Right lung (tissue), 5 donors: Measurements from ENCODE around the gene F10. TPM values are rescaled to one million over a fixed set of nuclear protein-coding genes. Genes with fewer than 3 reads are reported as not detected.

Experiments
- DNase-seq, 2 donors: peaks; one replicate each; pipeline ENCODE4 v3.0.0-alpha.2; 2013
- polyA plus RNA-seq, 5 donors: library from polyadenylated mRNA; unstranded; fragments of 120-200 nt; gene quantifications; one replicate each; pipeline versions ENCODE4 v1.2.1 to v1.2.3, GENCODE V29; 2013; ENCODE audit warnings: inconsistent platforms in 1 of 5, low replicate concordance in 1 of 5; ENCODE audit not compliant: insufficient read length in 5 of 5, insufficient read depth in 1 of 5

Gene F10
- polyA plus RNA-seq, 5 donors, result 13.9 to 20.4 (median 14.5) TPM

DNA sequence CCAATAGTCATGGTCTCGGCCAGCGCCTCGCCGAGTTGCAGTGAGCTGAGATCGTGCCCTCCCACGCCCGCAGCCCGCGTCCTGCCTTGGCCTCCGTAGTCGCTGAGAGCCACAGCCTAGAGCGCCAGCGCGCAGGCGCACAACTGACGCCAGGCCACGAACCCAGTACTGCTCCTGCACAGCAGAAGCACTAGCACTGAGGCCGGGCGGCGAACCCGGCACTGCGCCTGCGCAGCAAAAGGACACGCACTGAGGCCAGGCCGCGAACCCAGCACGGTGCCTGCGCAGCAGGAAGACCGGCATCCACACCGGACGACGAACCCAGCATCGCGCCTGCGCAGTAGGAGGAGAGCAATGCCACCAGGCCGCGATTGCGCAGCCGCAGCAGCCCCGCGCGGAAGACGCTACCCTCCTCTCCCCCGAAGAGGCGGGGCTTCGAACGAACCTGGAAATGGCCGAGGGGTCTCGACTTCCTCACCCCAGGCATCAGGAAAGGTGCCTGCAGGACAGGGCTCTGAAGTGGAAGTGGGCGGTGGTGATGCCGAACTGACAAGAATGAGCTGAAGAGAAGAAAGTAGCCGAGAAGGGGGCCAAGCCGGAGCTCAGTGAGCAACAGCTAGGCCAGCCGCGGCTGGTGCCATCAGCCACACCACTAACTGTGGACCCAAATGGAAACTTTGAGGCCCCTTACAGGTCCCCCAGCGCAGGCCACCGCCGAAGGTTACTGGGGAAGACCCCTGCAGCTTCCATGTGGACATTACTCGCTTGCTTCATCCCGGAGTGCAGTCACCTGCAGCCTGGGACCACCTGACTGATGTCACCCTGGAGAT, 7.5 kb downstream of the F10 start:
- no peak for DNase-seq

DNA sequence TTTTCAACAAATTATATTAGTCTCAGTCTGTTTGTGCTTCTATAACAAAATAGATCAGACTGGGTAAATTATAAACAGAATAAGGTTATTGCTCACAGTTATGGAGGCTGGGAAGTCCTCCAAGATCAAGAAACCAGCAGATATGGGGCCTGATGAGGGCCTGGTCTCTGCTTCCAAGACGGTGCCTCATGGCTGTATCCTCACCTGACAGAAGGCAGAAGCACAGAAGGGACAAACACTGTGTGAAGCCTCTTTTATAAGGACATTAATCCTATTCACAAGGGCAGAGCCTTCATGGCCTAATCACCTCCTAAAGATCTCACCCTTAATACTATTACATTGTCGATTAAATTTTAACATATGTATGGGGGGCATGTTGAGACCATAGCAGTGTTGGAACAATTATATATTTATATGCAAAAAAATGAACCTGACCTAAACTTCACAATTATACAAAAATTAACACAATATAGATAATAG, 12.7 kb downstream of the F10 start:
- DNase-seq, result no peak

DNA sequence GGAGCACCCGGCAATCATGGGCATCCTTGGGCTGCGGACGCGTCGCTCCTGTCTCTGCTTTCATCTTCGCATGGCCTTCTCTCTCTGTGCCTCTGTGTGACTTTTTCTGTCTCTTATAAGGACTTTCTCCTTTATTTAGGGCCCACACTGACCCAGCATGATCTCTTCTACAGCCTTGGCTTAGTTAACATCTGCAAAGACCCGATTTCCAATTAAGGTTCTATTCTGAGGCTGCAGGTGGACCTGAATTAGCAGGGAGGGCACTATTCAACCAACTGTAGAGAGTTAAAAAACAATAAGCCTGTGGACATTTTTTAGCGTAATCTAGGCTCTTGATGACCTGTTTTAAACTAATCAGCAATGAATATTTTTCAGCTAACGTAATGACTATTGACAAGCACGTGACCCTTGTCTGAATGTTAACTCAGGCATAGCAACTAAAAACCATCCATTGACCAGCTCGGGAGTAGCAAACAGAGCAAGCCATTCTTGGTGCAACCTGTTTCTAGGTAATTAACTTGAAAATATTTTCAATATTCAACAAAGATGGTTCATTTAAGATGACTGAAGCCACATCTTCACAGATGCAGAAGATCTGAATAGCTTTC, 15.2 kb downstream of the F10 start:
- no peak for DNase-seq

DNA sequence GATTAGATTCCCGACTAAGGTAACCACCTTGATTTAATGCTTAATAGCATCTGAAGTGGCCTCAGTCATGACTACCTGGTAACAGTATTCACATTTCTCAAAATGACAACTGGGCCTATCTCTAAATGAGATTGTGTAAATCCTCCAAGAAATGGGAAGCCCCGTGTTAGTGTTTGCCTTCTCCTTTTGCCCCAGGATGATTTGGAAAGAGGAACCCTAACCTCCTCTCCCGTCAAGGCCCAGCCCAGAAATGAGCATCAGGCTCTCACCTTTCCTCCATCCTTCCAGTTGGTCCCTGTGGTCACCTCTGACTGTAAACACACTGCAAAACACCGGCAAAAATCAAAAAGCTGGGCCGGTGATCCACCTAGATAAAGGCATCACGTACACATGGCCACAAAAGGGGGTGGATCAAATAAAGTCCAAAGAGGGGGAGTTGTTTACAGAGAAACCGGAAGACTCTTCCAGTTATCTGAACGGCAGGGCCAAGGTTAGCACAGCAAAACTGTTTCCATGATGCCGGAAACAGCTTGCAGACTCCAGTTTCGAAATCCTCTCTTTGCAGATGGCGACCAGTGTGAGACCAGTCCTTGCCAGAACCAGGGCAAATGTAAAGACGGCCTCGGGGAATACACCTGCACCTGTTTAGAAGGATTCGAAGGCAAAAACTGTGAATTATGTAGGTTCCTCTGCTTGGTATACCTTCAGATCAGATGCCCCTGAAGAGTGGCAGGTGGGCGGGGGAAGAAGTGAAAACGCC, 16.4 kb downstream of the F10 start:
- no peak for DNase-seq

DNA sequence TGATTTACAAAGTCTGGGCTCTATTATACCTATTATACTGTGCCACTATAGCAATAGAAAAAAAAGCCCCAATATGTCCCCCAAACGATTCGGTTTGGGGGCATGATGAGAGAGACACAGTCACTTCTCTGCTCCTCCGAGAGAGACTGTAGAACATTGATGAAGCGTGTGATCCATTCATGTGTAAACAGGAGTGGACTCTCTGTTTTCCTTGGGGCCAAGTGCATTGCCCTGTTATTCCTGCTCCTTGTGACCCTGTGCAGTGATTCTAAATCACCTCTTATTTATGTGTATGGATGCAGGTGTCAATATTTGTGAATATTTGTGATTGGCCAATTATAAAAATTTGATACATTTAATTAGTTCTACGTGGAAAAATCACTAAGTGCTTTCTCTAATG, 17.0 kb downstream of the F10 start:
- no peak for DNase-seq

DNA sequence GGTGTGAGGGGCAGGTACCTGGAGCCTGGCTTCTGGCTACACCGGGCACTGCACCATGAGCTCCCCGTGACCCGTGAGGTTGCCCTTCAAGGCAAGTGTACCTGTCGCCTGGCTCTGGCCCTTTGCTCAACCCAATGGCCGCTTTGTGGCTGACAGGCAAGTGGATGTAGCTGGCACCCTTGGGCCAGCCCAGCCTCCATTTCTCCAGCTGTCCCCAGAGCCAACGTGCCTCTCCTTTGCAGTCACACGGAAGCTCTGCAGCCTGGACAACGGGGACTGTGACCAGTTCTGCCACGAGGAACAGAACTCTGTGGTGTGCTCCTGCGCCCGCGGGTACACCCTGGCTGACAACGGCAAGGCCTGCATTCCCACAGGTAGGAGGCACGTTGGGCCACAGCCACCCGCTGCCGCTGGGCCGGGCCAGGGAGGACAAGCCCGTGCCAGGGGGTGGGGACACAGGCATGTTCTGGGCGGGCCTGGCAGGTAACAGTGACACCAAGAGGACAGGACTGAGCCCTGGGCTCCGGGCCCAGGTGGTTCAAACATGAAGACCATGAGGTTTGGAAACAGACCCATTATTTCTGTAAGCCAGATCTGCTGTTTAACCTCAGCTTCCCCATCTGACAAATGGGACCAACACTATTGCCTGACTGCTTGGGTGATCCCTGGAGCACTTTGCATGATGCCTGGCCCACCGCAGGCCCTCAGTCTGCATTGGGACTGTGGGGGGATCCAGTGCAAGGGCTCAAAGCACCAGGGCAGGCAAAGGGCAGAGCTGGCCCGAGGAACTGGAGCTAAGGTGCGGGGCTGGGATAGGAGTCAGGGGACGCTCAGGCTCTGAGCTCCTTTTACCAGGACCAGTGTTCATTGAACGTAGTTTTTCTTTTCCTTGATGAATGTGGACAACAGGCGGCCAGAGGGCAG, 18.3 kb downstream of the F10 start:
- no peak for DNase-seq

DNA sequence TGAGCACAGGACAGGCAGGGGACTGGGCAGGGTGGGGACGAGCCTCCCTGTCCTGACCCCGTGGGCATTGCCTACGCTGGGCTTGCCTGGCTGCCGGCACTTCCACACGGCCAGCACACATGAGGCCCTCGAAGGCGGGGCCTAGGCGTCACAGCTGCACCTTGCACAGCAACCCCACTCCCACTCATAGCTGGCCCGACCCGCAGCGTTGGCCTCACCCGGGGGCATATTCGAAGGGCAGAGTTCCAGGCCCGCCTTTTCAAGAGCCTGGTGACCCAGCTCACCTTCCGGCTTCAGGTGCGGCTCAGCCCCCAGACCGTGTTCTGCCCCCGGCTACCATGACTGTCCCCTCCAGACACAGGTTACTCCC, 19.0 kb downstream of the F10 start:
- DNase-seq, result no peak

DNA sequence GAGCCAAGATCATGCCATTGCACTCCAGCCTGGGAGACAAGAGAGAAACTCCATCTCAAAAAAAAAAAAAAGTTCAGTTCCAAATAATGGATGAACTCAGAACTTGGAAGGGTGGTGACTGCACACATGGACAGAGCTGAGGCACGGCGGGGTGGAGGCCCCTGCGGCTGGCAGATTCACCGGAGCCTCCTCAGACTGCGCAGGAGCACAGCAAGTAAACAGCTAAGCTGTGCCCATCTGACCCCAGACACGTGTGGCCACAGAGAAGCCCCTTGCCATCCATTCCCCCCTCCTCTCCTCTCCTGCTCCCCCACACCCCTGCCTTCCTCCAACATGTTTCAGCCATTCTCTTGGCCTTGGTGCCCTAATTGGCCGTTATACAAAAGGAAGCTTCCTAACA, 20.3 kb downstream of the F10 start:
- DNase-seq, result no peak

DNA sequence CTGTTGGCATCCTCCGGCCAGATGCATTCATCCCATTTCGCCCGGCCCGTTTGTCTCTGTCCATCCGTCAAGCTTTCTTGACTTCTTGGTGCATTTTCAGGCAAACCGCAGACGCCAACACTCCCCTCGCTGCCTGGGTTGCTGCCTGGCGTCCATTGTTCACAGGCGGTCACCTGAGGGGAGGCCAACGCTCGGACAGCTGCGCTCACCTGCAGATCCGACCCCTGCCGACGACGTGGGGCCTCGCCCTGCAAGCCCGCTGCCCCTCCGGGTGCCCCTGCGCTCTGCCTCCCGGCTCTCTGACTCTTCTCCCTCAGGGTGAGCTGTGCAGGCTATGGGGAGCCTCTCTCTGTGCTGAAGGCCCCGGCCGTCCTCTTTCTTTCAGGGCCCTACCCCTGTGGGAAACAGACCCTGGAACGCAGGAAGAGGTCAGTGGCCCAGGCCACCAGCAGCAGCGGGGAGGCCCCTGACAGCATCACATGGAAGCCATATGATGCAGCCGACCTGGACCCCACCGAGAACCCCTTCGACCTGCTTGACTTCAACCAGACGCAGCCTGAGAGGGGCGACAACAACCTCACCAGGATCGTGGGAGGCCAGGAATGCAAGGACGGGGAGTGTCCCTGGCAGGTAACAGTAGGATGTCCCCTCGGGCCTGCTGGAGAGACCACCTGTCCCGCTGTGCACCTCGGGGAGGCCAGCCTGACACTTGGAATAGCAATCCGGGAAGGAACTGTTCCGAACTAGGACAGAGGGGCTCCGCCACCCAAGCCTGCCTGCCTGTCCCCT, 21.1 kb downstream of the F10 start:
- DNase-seq, result no peak

DNA sequence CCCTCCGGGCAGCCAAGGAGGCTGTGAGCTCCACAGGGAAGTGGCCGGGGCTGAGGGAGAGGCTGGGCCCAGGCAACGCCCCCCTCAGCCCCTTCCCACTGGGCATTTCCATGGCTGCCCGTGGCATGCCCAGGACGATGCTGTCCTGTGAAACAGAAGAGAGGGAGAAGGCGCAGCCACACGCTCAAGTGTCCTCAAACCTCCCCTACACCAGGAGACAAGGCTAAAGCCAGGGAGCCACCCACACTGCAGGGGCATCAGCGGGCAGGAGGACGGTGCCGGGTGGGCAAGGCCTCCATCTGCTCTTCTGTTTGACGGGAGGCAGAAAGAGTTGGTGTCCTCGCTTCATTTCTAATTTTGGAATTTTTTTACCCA, 21.6 kb downstream of the F10 start:
- no peak for DNase-seq

DNA sequence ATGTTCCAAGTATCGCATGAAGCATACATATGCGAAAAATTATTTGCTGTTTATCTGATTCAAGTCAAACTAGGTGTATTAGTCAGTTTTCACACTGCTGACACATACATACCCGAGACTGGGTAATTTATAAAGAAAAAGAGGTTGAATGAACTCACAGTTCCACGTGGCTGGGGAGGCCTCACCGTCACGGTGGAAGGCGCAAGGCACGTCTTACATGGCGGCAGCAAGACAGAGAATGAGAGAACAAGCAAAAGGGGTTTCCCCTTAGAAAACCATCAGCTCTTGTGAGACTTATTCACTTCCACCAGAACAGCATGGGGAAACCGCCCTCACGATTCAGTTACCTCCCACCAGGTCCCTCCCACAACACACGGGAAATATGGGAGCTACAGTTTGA, 22.9 kb downstream of the F10 start:
- DNase-seq, result no peak

DNA sequence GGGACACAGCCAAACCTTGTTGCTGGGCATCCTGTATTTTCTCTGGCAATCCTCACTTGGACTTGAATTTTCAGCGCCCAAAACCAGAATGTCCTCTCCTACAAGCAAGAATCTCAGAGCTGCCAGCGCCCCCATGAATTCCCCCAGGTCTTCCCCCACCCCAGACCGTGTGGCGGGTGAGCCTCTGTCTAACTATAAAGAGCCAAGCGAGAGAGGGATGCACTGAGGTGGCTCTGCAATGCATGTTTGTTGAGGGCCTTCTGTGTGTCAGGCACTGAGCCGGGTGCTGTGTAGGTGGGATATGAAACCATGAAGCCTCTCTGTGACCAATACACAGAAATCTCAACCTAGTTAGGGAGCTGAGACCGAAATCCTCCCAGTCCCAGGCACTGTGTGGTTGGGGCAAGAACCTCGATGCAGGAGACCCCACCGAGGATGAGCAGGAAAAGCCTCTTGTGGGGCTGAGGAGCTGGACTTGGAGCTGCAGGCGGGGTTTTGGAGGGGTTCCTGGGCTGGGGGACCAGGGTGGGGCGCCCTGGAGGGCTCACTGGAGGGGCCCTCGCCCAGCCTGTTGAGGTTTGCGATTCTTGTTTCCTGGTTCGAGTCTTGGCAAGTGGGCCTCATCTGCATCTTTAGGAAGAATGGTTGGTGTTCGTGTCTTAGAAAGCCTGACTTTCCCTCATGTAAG, 23.5 kb downstream of the F10 start:
- no peak for DNase-seq

DNA sequence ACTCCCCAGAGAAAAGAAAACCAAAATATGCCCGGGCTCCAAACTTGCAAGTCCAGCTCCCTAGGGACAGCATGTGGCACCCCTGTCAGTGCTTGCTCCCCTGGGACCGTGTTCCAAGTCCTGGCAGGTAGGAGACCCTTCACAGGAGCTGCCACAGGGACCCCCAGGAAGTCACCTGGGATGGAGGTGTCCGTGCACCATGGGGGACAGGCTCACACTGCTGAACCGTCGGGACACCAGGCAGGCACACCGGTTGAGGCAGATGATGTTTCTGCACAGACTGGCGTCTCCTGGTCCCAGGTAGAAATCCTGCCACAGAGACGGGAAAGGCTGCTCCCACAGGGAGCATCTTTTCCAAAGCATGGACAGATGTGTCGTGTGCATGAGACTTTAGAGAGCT, 24.2 kb downstream of the F10 start:
- no peak for DNase-seq

DNA sequence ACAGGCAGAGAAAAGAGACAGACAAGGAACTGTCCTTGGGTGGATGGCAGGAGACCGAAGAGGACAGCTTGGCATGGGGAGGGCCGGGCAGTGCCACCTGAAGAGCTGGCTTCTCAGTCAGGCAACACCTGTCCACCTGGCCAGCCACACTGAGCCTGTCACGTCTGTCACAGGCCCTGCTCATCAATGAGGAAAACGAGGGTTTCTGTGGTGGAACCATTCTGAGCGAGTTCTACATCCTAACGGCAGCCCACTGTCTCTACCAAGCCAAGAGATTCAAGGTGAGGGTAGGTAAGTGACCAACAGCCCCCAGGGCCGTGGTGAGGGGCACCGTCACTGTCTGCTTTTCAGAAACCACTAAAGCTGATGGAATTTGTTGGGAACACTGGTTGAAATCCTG, 24.6 kb downstream of the F10 start:
- no peak for DNase-seq

DNA sequence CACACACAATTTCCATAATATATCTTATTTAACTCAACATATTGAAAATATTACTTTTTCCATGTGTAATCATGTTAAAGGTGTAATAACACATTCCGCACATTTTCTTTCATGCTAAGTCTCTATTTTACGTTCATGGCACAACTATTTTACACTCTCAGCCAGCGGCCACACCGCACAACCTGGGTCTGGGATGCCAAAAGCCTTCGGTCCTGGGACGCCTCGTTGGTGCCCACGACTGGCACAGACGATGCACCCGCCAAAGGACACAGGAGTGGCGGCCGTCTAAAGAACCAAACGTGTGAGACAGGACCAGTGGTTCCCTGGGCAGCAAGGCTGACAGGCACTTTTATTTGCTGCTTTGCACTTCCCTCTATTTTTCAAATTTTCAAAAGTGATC, 25.8 kb downstream of the F10 start:
- DNase-seq, result no peak

DNA sequence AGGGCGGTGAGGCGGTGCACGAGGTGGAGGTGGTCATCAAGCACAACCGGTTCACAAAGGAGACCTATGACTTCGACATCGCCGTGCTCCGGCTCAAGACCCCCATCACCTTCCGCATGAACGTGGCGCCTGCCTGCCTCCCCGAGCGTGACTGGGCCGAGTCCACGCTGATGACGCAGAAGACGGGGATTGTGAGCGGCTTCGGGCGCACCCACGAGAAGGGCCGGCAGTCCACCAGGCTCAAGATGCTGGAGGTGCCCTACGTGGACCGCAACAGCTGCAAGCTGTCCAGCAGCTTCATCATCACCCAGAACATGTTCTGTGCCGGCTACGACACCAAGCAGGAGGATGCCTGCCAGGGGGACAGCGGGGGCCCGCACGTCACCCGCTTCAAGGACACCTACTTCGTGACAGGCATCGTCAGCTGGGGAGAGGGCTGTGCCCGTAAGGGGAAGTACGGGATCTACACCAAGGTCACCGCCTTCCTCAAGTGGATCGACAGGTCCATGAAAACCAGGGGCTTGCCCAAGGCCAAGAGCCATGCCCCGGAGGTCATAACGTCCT, 26.4 kb downstream of the F10 start:
- DNase-seq, result no peak

DNA sequence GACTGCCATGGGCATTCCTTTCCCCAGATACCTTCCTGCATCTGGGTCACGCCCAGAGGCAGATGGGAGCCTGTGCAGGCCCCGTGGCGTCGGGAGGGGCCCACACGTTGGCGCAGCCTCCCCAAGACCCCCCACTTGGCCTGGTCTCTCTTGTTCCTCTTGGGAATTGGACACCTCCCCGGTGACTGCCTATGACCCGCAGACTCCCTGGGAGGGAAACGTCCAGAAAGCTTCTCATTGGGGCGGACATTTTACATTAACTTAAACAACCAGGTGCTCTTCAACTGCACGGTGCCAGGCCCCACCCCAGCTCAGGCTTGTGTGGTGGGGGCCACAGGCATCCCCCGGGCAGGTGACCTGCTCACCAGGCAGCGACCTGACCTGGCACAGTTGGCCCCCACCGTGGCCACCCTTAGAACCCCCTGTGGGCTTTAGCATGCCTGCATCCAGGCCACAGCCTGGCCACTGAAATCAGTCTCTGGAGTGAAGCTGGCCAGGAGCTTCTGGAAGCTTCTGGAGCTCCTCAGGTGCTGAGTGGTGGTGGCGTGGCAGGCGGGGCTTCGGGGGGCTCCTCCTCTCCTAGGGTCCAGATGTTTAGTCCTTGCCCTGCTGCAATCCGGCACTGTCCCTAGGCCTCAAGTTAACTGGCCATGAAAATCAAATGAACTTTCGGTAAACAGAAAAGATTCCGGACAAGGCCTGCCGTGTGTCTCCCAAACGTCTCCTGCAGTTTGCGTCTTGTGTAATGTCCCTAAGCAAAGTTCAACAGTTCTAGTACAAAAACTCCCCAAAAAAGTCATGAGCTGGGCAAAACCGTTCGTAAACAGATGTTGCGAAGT, 27.3 kb downstream of the F10 start:
- DNase-seq, result no peak

DNA sequence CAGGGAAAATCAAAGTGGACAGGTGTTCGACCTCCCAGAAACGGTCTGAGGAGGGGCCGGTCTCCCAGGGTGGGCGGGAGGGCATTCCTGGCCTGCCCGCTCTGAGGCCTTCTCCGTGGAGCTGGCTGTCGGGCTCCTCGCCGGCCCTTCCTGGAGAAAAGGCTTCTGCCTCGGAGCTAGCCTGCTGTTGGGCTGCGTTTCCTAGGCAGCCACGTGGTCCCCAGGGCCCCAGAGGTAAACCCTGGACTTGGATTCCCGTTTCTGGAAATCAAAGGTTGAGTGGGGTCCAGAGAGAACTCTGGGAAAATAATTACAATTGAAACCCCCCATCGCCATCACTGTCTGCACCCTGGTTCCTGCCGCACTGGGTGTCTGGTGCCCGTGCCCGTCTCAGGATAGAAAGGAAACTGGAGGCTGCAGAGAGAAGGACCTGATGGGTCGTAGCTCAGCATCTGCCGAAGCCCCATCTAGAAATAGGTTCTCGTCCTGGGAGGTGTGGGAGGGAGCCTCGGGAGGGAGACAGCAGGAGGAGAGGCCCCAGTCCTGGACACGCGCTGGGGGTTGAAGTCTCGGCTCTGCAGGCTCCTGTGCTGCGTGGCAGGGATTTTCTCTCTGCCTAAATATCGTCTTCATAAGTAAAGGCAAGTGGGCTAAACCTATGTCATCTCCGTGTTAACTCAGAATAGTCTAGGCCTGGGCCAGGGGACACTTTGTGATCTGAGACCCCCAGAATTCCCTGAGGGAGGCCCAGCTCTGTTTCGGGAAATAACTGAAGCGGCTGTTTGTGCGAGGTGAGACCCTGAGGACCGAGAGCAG, 28.2 kb downstream of the F10 start:
- DNase-seq, result no peak
